ENCODE data around the gene METTL24. TPM values are rescaled to one million over a fixed set of nuclear protein-coding genes. Genes with fewer than 3 reads are reported as not detected.
"Not testable (repeated sequence)": the region's sequence is repeated elsewhere in the genome, so short reads cannot be mapped to it uniquely, and the experiment has no call there.

The METTL24 gene
- total and polyA plus RNA-seq, 2 donors: 0.50 to 1.5 TPM

DNA sequence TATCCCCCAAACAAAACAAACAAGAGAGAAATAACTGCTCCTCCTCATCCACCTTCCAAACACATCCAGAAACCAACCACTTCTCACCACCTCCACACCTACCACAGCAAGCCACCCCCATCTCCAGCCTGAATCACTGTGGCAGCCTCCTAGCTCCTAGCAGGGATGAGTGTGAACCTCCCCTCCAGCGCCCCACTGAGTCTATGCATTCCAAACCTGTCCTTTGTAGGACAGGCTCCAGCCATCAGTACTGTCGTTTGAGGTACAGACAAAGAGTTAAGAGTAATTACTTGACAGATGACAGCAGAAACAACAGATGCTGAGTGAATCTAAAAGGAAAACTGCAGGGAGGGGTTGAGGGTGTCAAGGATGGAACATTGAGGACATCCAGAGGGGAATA, 2.4 kb downstream of the METTL24 start:
- no peak overlapping the region for H3K4me3 ChIP-seq (ENCODE audit: low read length in 2 of 2)
- no peak for DNase-seq (ENCODE audit: low read depth in 6 of 9, low spot score in 9 of 9)
- WGBS: 95% methylated on average over 2 of the region's 2 CpGs

GRCh38 chr6:110355022-110355421, 3.1 kb downstream of the METTL24 start:
- Histone ChIP-seq H3K4me3 (ENCODE audit: low read length in 2 of 2) (no peak overlapping the region), H3K27me3 (ENCODE audit: control insufficient read depth in 2 of 2, insufficient read depth in 1 of 2, low read length in 1 of 2) (peaks cover 22 to 40% of the 10 kb centered on the region in 2 donors), H3K36me3 (ENCODE audit: control insufficient read depth in 2 of 2, insufficient read depth in 2 of 2, low read length in 1 of 2) (no peaks in the 10 kb centered on the region), H3K27ac (ENCODE audit: low read depth in 1 of 2, low read length in 1 of 2) (no peak overlapping the region), H3K9me3 (ENCODE audit: control insufficient read depth in 2 of 2, insufficient read depth in 1 of 2, low read length in 1 of 2) (no peaks in the 10 kb centered on the region), H3K4me1 (ENCODE audit: control insufficient read depth in 2 of 2, insufficient read depth in 2 of 2, low read length in 2 of 2) (peaks cover 8 to 9% of the 10 kb centered on the region in 2 donors)
- 94% methylated on average over 2 of the region's 2 CpGs for WGBS
- DNase-seq (ENCODE audit: low read depth in 6 of 9, low spot score in 9 of 9): no peak

More for the DNA sequence above, 2.4 kb downstream of the METTL24 start:
- Histone ChIP-seq H3K27ac (ENCODE audit: low read depth in 1 of 2, low read length in 1 of 2) (no peak overlapping the region), H3K27me3 (ENCODE audit: control insufficient read depth in 2 of 2, insufficient read depth in 1 of 2, low read length in 1 of 2) (peaks cover 22 to 44% of the 10 kb centered on the region in 2 donors), H3K4me1 (ENCODE audit: control insufficient read depth in 2 of 2, insufficient read depth in 2 of 2, low read length in 2 of 2) (peaks cover 8 to 9% of the 10 kb centered on the region in 2 donors), H3K9me3 (ENCODE audit: control insufficient read depth in 2 of 2, insufficient read depth in 1 of 2, low read length in 1 of 2) (no peaks in the 10 kb centered on the region), H3K36me3 (ENCODE audit: control insufficient read depth in 2 of 2, insufficient read depth in 2 of 2, low read length in 1 of 2) (no peaks in the 10 kb centered on the region)

- WGBS: 95% methylated on average over 2 of the region's 2 CpGs
- Histone ChIP-seq H3K36me3 (ENCODE audit: control insufficient read depth in 2 of 2, insufficient read depth in 2 of 2, low read length in 1 of 2) (no peaks in the 10 kb centered on the region), H3K4me3 (ENCODE audit: low read length in 2 of 2) (no peak overlapping the region), H3K4me1 (ENCODE audit: control insufficient read depth in 2 of 2, insufficient read depth in 2 of 2, low read length in 2 of 2) (peaks cover 8 to 9% of the 10 kb centered on the region in 2 donors), H3K27ac (ENCODE audit: low read depth in 1 of 2, low read length in 1 of 2) (no peak overlapping the region), H3K27me3 (ENCODE audit: control insufficient read depth in 2 of 2, insufficient read depth in 1 of 2, low read length in 1 of 2) (peaks cover 20 to 33% of the 10 kb centered on the region in 2 donors), H3K9me3 (ENCODE audit: control insufficient read depth in 2 of 2, insufficient read depth in 1 of 2, low read length in 1 of 2) (no peaks in the 10 kb centered on the region)
- DNase-seq (ENCODE audit: low read depth in 6 of 9, low spot score in 9 of 9): no peak
Observed at GRCh38 chr6:110354153-110354552, 4.0 kb downstream of the METTL24 start.

- H3K36me3 ChIP-seq (ENCODE audit: control insufficient read depth in 2 of 2, insufficient read depth in 2 of 2, low read length in 1 of 2): no peaks in the 10 kb centered on the region
- H3K4me1 ChIP-seq (ENCODE audit: control insufficient read depth in 2 of 2, insufficient read depth in 2 of 2, low read length in 2 of 2): peaks cover 8 to 9% of the 10 kb centered on the region in 2 donors
- H3K27me3 ChIP-seq (ENCODE audit: control insufficient read depth in 2 of 2, insufficient read depth in 1 of 2, low read length in 1 of 2): peaks cover 14 to 27% of the 10 kb centered on the region in 2 donors
- WGBS: 91% methylated on average over 4 of the region's 4 CpGs
- no peak overlapping the region for H3K27ac ChIP-seq (ENCODE audit: low read depth in 1 of 2, low read length in 1 of 2)
- DNase-seq (ENCODE audit: low read depth in 6 of 9, low spot score in 9 of 9): no peak
- no peaks in the 10 kb centered on the region for H3K9me3 ChIP-seq (ENCODE audit: control insufficient read depth in 2 of 2, insufficient read depth in 1 of 2, low read length in 1 of 2)
- no peak overlapping the region for H3K4me3 ChIP-seq (ENCODE audit: low read length in 2 of 2)
Observed at GRCh38 chr6:110353457-110354001, 4.6 kb downstream of the METTL24 start.

DNA sequence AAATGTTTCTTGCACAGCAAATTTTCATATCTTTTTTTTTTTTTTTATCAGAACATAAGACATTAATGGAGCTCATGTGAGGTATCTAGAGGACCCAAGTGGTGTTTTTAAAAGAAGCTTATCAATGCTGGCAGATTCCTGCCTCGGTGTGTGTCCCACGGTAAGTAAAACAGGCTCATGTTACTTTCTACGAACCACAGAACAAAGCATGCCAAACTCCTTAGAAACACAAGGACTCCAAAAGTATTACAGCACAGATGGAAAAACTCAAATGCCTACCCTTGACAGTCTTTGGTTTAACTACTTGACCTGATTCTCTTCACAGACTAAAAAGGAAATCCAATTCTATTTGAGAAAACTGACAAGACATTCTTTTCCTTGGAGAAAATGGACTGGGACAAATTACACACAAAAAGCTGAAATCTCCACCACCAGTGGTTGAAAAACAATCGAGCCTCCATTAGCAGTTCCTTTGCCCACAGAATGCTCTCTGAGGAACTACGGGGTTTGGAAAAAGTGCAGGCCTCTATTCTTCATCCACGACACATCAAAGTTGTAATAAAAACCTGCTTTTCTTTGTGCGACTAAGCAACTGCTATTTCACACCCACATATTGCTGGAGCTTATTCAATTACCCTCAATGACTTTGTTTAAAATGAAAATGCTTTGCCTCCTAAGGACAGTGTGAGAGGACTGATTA, 5.4 kb downstream of the METTL24 start:
- H3K27me3 ChIP-seq (ENCODE audit: control insufficient read depth in 2 of 2, insufficient read depth in 1 of 2, low read length in 1 of 2): peaks cover 12 to 21% of the 10 kb centered on the region in 2 donors
- H3K27ac ChIP-seq (ENCODE audit: low read depth in 1 of 2, low read length in 1 of 2): no peak overlapping the region
- H3K36me3 ChIP-seq (ENCODE audit: control insufficient read depth in 2 of 2, insufficient read depth in 2 of 2, low read length in 1 of 2): no peaks in the 10 kb centered on the region
- 92% methylated on average over 7 of the region's 7 CpGs for WGBS
- DNase-seq (ENCODE audit: low read depth in 6 of 9, low spot score in 9 of 9): no peak
- H3K9me3 ChIP-seq (ENCODE audit: control insufficient read depth in 2 of 2, insufficient read depth in 1 of 2, low read length in 1 of 2): no peaks in the 10 kb centered on the region
- peaks cover 6% of the 10 kb centered on the region in 2 donors for H3K4me1 ChIP-seq (ENCODE audit: control insufficient read depth in 2 of 2, insufficient read depth in 2 of 2, low read length in 2 of 2)
- no peak overlapping the region for H3K4me3 ChIP-seq (ENCODE audit: low read length in 2 of 2)

GRCh38 chr6:110351986-110352385, 6.2 kb downstream of the METTL24 start:
- Histone ChIP-seq H3K27ac (ENCODE audit: low read depth in 1 of 2, low read length in 1 of 2) (no peak overlapping the region), H3K4me3 (ENCODE audit: low read length in 2 of 2) (no peak overlapping the region), H3K36me3 (ENCODE audit: control insufficient read depth in 2 of 2, insufficient read depth in 2 of 2, low read length in 1 of 2) (no peaks in the 10 kb centered on the region), H3K4me1 (ENCODE audit: control insufficient read depth in 2 of 2, insufficient read depth in 2 of 2, low read length in 2 of 2) (no peaks in the 10 kb centered on the region), H3K27me3 (ENCODE audit: control insufficient read depth in 2 of 2, insufficient read depth in 1 of 2, low read length in 1 of 2) (peaks cover 5 to 13% of the 10 kb centered on the region in 2 donors), H3K9me3 (ENCODE audit: control insufficient read depth in 2 of 2, insufficient read depth in 1 of 2, low read length in 1 of 2) (no peaks in the 10 kb centered on the region)
- DNase-seq (ENCODE audit: low read depth in 6 of 9, low spot score in 9 of 9): no peak
- 97% methylated on average over 4 of the region's 4 CpGs for WGBS

- Histone ChIP-seq H3K27ac (ENCODE audit: low read depth in 1 of 2, low read length in 1 of 2) (no peak overlapping the region), H3K27me3 (ENCODE audit: control insufficient read depth in 2 of 2, insufficient read depth in 1 of 2, low read length in 1 of 2) (peaks cover 2 to 9% of the 10 kb centered on the region in 2 donors), H3K9me3 (ENCODE audit: control insufficient read depth in 2 of 2, insufficient read depth in 1 of 2, low read length in 1 of 2) (no peaks in the 10 kb centered on the region), H3K4me1 (ENCODE audit: control insufficient read depth in 2 of 2, insufficient read depth in 2 of 2, low read length in 2 of 2) (no peaks in the 10 kb centered on the region), H3K36me3 (ENCODE audit: control insufficient read depth in 2 of 2, insufficient read depth in 2 of 2, low read length in 1 of 2) (no peaks in the 10 kb centered on the region), H3K4me3 (ENCODE audit: low read length in 2 of 2) (no peak overlapping the region)
- DNase-seq (ENCODE audit: low read depth in 6 of 9, low spot score in 9 of 9): no peak
- WGBS: 97% methylated on average over 3 of the region's 3 CpGs
Observed at GRCh38 chr6:110351546-110351945, 6.6 kb downstream of the METTL24 start.

GRCh38 chr6:110350593-110350992, 7.6 kb downstream of the METTL24 start:
- not testable (repeated sequence) for H3K27me3 ChIP-seq (ENCODE audit: control insufficient read depth in 2 of 2, insufficient read depth in 1 of 2, low read length in 1 of 2); H3K27ac ChIP-seq (ENCODE audit: low read depth in 1 of 2, low read length in 1 of 2); H3K4me1 ChIP-seq (ENCODE audit: control insufficient read depth in 2 of 2, insufficient read depth in 2 of 2, low read length in 2 of 2); H3K4me3 ChIP-seq (ENCODE audit: low read length in 2 of 2); DNase-seq (ENCODE audit: low read depth in 6 of 9, low spot score in 9 of 9); H3K36me3 ChIP-seq (ENCODE audit: control insufficient read depth in 2 of 2, insufficient read depth in 2 of 2, low read length in 1 of 2); H3K9me3 ChIP-seq (ENCODE audit: control insufficient read depth in 2 of 2, insufficient read depth in 1 of 2, low read length in 1 of 2)
- 98% methylated on average over 7 of the region's 7 CpGs for WGBS

- no peak overlapping the region for H3K4me3 ChIP-seq (ENCODE audit: low read length in 2 of 2)
- H3K36me3 ChIP-seq (ENCODE audit: control insufficient read depth in 2 of 2, insufficient read depth in 2 of 2, low read length in 1 of 2): no peaks in the 10 kb centered on the region
- no peak for DNase-seq (ENCODE audit: low read depth in 6 of 9, low spot score in 9 of 9)
- H3K27me3 ChIP-seq (ENCODE audit: control insufficient read depth in 2 of 2, insufficient read depth in 1 of 2, low read length in 1 of 2): no peaks in the 10 kb centered on the region
- WGBS: 97% methylated on average over 11 of the region's 11 CpGs
- H3K27ac ChIP-seq (ENCODE audit: low read depth in 1 of 2, low read length in 1 of 2): no peak overlapping the region
- no peaks in the 10 kb centered on the region for H3K9me3 ChIP-seq (ENCODE audit: control insufficient read depth in 2 of 2, insufficient read depth in 1 of 2, low read length in 1 of 2)
- no peaks in the 10 kb centered on the region for H3K4me1 ChIP-seq (ENCODE audit: control insufficient read depth in 2 of 2, insufficient read depth in 2 of 2, low read length in 2 of 2)
Observed at GRCh38 chr6:110348961-110349690, 9.0 kb downstream of the METTL24 start.
